GM21737 (cell line): ENCODE measurements around the gene TSPAN5.

Source experiments
- ATAC-seq: cut with Tn5 transposase; IDR thresholded peaks from one replicate; pipeline ENCODE4 v1.9.1; 2021; ENCODE audit warnings: mild to moderate bottlenecking, moderate library complexity; ENCODE audit not compliant: unreplicated experiment

The TSPAN5 gene

GRCh38 chr4:98620087-98620784, 38.2 kb downstream of the TSPAN5 start:
- ATAC-seq: no peak

DNA sequence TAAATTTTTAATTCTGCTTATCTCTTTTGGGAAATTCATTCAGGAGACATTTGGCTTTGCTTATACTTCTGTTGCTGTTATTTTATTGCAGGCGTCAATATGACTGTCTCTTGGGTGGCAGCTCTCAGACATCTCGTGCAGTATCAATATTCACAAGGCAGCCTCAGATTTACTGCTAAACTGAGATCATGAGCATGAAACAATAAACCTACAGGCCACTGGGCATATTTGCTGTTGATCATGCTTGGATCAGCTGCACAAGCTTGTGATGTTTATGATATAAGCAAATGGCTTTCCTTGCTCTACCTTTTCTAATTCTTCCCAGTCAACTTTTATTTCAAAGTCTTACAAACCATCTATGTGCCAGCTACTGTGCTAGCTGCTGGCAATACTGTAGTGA, 39.2 kb downstream of the TSPAN5 start:
- no peak for ATAC-seq

DNA sequence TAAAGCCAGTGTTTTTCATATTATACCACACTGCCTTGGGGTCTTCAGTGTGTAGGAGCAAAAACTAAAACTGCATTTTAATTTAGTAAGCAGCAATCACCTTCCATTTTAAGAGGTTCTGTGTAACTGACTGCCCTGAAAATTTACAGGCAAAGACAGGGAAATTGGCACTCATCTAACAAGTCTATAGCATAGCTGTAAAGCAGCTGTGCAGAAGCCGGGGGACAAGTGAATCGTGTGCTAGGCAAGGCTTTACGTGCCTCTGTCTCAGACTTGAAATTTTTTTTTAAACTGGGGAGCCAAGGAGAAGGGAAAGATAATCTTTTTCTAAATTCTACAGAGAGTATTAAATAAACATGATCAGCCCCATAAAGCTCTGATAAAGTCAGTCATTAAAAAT, 39.7 kb downstream of the TSPAN5 start:
- ATAC-seq: no peak

DNA sequence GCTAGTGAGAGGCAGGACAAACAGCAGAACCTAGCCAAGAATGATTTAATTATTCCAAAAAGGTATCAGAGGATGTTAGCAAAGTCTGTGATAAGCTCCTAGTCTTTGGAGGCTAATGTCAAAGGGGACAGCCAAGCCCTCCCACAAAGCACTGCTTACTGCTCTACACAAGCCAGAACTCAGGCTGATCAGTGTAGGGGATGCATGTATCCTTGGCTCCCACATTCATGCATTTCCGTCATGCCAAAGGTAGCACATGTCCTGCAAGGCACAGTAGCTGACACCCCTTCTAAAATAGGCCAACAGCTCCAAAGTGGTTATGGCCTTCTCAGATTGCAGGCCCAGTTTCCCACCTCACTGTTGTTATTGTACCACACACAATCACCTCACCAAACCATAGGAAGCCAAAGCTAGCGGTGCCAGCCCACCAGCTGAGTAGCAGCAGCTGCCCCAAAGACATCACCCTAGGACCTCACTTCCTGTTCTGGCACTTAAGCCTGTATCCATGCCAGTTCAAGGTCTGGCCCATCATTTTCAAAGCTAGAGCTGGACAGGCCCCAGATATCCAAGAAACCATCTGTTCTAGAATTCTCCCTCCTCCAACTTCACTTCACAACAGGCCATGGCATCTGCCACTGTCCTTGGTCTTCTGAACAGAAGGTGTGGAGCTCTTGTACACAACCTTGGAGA, 40.9 kb downstream of the TSPAN5 start:
- no peak for ATAC-seq

DNA sequence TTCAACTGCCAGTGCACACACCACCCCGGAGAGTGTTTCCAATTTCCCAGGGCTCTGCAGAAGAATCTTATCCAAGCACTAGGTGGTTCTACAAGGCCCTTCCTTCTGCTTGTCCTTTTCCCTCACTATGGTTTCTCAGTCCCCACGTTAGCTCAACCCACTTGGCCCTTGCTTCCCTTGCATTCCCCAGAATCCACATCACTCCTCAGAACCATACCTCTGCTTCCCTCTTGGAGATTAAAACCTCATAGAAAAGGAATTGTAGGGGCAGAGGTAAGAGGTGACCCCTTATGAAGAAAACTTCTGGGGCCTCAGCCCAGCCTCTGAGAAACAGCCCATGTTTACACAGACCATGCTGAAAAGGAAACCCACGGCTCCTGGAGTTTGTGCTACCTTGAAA, 42.4 kb downstream of the TSPAN5 start:
- no peak for ATAC-seq

- ATAC-seq: no peak
Measured at GRCh38 chr4:98614662-98615061, 43.7 kb downstream of the TSPAN5 start.

GRCh38 chr4:98614094-98614493, 44.3 kb downstream of the TSPAN5 start:
- ATAC-seq: no peak

GRCh38 chr4:98613453-98614075, 44.8 kb downstream of the TSPAN5 start:
- no peak for ATAC-seq

GRCh38 chr4:98612318-98613250, 45.8 kb downstream of the TSPAN5 start:
- no peak for ATAC-seq

GRCh38 chr4:98611677-98612317, 46.6 kb downstream of the TSPAN5 start:
- no peak for ATAC-seq

DNA sequence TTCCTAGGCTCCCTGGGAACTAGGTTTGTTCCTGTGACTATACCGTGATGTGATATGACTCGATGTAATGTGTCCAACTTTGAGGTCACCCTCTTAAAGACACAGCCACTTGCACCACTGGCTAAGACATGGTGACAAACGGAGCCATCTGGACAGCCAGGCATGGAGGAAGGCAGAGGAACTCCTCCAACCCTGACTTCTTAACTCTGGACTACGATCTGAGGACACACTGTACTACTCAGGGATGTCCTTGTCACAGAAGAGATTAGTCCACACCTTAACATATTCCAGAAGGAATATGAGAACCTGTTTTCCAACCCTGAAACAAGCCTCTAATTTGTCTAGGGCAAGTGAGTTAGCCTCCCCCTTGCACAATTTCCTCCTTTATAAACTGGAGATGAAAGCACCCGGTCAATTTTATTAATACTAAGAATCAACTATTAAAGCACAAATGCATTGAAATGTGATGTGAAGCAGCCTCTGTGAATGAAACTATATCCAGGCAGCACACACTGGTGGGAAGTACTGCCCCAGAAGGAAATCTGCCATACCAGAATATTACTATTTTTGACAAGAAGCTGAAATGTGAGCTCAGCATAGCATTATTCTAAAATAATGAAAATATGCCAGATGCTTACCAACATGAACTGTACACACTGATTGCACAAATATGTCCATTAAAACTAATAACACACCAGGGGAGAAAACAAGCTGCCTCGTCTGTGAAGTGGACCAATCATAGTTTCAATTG, 47.3 kb downstream of the TSPAN5 start:
- no peak for ATAC-seq

DNA sequence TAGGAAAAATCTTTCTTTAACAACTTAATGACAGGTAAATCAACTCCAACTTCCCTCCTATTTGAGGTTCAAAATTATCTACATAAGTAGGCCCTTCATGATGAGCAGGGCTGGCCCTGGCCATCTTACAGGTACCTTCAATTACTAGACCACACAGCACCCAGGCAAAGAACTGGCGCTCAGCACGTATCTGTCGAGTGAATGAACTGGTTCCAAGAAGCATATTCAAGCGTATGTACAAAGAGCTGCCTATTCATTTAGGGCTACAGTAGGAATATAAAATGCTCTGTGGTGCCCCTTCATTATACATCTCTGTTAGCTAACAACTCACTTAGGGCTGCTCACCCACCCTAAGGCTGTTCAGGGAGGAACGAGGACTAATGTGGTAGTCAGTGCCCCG, 48.0 kb downstream of the TSPAN5 start:
- no peak for ATAC-seq

DNA sequence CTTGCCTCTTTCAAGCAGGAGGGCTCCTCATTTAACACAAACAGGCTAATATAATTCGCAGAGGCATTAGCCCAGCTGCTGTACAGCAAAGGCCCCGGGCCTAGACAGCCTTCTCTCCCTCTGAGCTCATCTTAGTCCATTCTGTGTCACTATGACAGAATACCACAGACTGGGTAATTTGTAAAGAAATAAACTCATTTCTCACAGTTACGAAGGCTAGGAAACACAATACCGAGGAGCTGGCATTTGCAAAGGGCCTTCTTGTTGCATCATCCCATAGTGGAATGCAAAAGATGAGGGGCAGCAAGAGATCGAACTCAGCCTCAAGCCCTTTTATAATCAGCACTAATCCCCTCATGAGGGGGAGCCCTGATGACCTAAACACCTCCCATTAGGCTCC, 48.5 kb downstream of the TSPAN5 start:
- ATAC-seq: no peak

DNA sequence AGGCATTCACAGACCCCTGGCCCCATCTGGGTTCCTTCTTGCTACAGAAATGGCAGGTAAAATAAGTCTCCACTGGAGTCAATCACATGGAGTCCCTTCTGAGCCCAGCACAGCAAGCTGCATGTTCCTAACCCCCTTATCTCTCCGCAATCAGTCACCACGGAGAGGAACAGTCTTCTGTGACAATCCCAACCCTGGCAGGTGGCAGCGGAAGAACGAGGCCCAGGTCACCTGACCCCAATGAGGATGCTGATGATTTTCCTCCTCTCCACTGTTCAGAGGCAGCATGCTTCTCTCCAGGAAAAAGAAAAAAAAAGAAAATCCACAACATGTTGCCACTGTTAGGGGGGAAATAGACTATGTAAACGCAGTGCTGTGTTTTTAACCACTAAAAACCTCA, 50.1 kb downstream of the TSPAN5 start:
- ATAC-seq: no peak

DNA sequence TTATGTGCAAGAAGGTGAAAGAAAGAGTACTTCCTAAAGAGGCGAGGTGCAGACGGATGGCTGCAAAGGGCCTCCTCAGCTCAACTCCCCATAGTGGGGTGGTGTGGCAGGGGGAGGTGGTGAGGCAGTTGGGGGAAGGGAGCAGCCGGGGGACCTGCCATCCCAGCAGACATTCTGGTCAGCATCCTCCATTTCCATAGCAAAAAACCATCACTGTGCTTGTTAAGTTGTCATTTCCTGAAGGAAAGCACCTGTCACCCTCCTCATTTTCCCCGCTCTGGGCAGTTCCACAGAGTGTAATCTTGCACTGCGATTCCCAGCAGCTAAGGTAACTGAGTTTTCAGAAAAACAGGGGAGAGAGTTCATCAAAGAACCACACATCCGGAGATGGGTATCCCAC, 51.5 kb downstream of the TSPAN5 start:
- no peak for ATAC-seq

DNA sequence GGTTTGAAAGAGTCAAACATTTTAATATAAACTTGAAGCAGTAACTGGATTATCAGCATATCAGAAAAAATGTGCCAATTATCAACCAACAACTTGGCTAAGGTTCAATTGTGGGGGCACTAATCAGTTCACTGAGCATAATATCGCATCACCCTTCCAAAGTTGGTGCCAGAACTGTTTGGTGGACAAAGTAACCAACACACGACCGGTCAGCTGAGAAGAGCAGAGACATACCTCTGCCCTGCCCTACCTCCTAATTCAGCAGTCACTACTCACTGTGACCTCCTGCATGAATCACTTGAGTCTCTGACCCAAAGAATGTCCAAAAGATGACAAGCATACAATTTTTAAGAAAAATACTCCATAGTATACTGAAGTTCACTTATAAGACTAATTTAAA, 53.2 kb downstream of the TSPAN5 start:
- no peak for ATAC-seq

GRCh38 chr4:98604723-98605122, 53.7 kb downstream of the TSPAN5 start:
- ATAC-seq: no peak

GRCh38 chr4:98603683-98604521, 54.5 kb downstream of the TSPAN5 start:
- ATAC-seq: no peak

DNA sequence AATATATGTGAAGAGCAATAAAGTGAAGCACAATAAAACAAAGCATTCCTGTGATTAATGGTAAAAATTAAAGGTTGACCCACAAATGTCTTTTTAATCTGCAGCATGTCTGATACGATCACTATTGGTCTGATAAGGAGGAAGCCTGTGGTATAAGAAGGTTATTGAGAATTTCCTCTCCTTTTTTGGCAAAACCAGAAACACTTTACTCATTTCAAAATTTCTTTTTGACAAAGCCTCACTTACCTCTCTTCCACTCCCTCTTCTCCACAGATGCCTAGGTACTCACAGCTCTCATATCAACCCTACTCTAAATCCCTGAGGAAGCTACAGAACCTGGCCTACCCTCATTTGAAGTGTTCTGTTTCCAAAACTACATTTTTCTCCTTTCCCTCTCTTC, 56.1 kb downstream of the TSPAN5 start:
- ATAC-seq: no peak
